Suprapubic skin (tissue), 4 donors: Measurements from ENCODE around the gene ANGPTL8.

Experiments
- EP300 ChIP-seq: sonication (generic); formaldehyde crosslinking; IDR thresholded peaks from one replicate; pipeline ENCODE4 v1.6.1; 2017; ENCODE audit warnings: antibody characterized with exemption
- POLR2A ChIP-seq, 2 donors: fragments of 450-650 bp; IDR thresholded peaks; one replicate each; pipeline ENCODE4 v1.6.1; 2017; ENCODE audit warnings: antibody characterized with exemption in 2 of 2, mild to moderate bottlenecking in 2 of 2, moderate library complexity in 2 of 2
- POLR2AphosphoS5 ChIP-seq, 3 donors: sonication (generic); formaldehyde crosslinking; IDR thresholded peaks; one replicate each; pipeline ENCODE4 v1.6.1; 2017; ENCODE audit warnings: antibody characterized with exemption in 3 of 3
- TF ChIP-seq, protein P1 (sequence below), 2 donors: fragments of 200-600 bp in 1 of 2; fragments of 450-650 bp in 1 of 2; sonication (generic) in 1 of 2; IDR thresholded peaks; one replicate each; pipeline ENCODE4 v1.5.1; 2016 to 2019; ENCODE audit warnings: antibody characterized with exemption in 2 of 2, mild to moderate bottlenecking in 1 of 2, moderate library complexity in 1 of 2

GRCh38 chr19:11273296-11273695, 33.9 kb downstream of the ANGPTL8 start:
- TF ChIP-seq, protein P1, sequence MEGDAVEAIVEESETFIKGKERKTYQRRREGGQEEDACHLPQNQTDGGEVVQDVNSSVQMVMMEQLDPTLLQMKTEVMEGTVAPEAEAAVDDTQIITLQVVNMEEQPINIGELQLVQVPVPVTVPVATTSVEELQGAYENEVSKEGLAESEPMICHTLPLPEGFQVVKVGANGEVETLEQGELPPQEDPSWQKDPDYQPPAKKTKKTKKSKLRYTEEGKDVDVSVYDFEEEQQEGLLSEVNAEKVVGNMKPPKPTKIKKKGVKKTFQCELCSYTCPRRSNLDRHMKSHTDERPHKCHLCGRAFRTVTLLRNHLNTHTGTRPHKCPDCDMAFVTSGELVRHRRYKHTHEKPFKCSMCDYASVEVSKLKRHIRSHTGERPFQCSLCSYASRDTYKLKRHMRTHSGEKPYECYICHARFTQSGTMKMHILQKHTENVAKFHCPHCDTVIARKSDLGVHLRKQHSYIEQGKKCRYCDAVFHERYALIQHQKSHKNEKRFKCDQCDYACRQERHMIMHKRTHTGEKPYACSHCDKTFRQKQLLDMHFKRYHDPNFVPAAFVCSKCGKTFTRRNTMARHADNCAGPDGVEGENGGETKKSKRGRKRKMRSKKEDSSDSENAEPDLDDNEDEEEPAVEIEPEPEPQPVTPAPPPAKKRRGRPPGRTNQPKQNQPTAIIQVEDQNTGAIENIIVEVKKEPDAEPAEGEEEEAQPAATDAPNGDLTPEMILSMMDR (IDR thresholded peaks at IDR 0.05), result no peak
- TF ChIP-seq POLR2A (IDR thresholded peaks at IDR 0.05) (no peak), POLR2AphosphoS5 (IDR thresholded peaks at IDR 0.05) (no peak), EP300 (no peak)
